Measurements from ENCODE around the gene MCM5. TPM values are rescaled to one million over a fixed set of nuclear protein-coding genes. Genes with fewer than 3 reads are reported as not detected.

MCM5 gene
- total RNA-seq, 1 experiment from 2014 or later = 274 TPM

GRCh38 chr22:35384975-35385588, 14.9 kb upstream of the MCM5 start:
- DNase-seq = no peak
- no peaks in the 10 kb centered on the region; a peak in 1 of 5 replicates for H3K9me3 Mint-ChIP-seq
- no peak overlapping the region for H3K9ac ChIP-seq (ENCODE audit: extremely low read depth, insufficient read length, low read length)
- no peak overlapping the region for H3K23ac ChIP-seq (ENCODE audit: insufficient read length, low read depth, low read length)
- H3K27me3 Mint-ChIP-seq (ENCODE audit: low read depth) = peaks cover 1% of the 10 kb centered on the region; the same call in 1 of the 2 replicates
- H2AK5ac ChIP-seq (ENCODE audit: insufficient read length, low read length) = no peak overlapping the region
- no peak overlapping the region for H2BK12ac ChIP-seq (ENCODE audit: insufficient read length, low read depth, low read length)
- peaks cover 13 to 17% of the 10 kb centered on the region in 2 experiments for H3K4me1 Mint-ChIP-seq
- no peak overlapping the region for H3K56ac ChIP-seq (ENCODE audit: insufficient read length, low read depth, low read length)
- H3K14ac ChIP-seq (ENCODE audit: insufficient read depth, low read length) = no peak overlapping the region
- peaks cover 7% of the 10 kb centered on the region for H3K23me2 ChIP-seq (ENCODE audit: insufficient read length, low read depth, low read length, poor library complexity, severe bottlenecking)
- H3K18ac ChIP-seq (ENCODE audit: insufficient read length, low read depth, low read length) = no peak overlapping the region
- no peak overlapping the region for H4K5ac ChIP-seq (ENCODE audit: insufficient read length, low read depth, low read length)
- no peaks in the 10 kb centered on the region for H3K79me1 ChIP-seq (ENCODE audit: insufficient read depth, low read depth, low read length, poor library complexity, severe bottlenecking)
- no peak overlapping the region for H2AFZ ChIP-seq (ENCODE audit: low read length)
- no peaks in the 10 kb centered on the region for H3K27me3 ChIP-seq (ENCODE audit: insufficient read depth, low read length)
- H3T11ph ChIP-seq (ENCODE audit: low read length) = no peak overlapping the region
- no peaks in the 10 kb centered on the region for H4K20me1 ChIP-seq (ENCODE audit: control insufficient read depth, insufficient read depth, insufficient read length)
- H2BK120ac ChIP-seq (ENCODE audit: low read depth, low read length, poor library complexity, severe bottlenecking) = no peak overlapping the region
- no peak overlapping the region for H2BK20ac ChIP-seq (ENCODE audit: low read depth, low read length, poor library complexity, severe bottlenecking)
- H3K4me2 ChIP-seq (ENCODE audit: insufficient read depth, insufficient read length, low read length) = no peak overlapping the region
- H2BK15ac ChIP-seq (ENCODE audit: low read depth, low read length) = no peak overlapping the region
- H2BK5ac ChIP-seq (ENCODE audit: insufficient read length, low read length) = no peak overlapping the region
- H3K4me1 ChIP-seq (ENCODE audit: insufficient read depth, low read length) = no peaks in the 10 kb centered on the region; the same call in 1 of the 2 replicates
- H3K4me3 Mint-ChIP-seq = no peak overlapping the region
- H3K79me2 ChIP-seq (ENCODE audit: insufficient read depth, low read length) = no peaks in the 10 kb centered on the region
- WGBS (ENCODE audit: extremely low coverage, insufficient read length, low lambda C conversion rate) = no CpG with 5 or more reads among the region's 6 CpGs
- H3K9me3 ChIP-seq (ENCODE audit: control insufficient read depth, low read depth, low read length) = no peaks in the 10 kb centered on the region
- no peak overlapping the region for H4K91ac ChIP-seq (ENCODE audit: insufficient read length, low read depth, low read length)
- H3K36me3 Mint-ChIP-seq (ENCODE audit: insufficient read depth in 1 of 3, low read depth in 3 of 3) = peaks cover 3 to 49% (median 4%) of the 10 kb centered on the region in 3 experiments; a peak in 5 of 7 replicates
- H4K8ac ChIP-seq (replicated peaks; ENCODE audit: insufficient read length, low read depth, low read length) = no peak overlapping the region
- no peak overlapping the region for H3K4ac ChIP-seq (ENCODE audit: low read depth, low read length)
- TF ChIP-seq CTCF (conservative IDR thresholded peaks at IDR 0.05) = no peak
- H3K27ac ChIP-seq (ENCODE audit: insufficient read length, low read depth, low read length) = no peak overlapping the region
- peak overlapping the region in 1 of 3 experiments; percentile 39; a peak in 2 of 7 replicates for H3K27ac Mint-ChIP-seq
